ENCODE measurements around the gene CCK.

GRCh38 chr3:42213417-42213816 lies 52.6 kb downstream of the CCK start:
- TF ChIP-seq EZH2 (IDR thresholded peaks at IDR 0.05; ENCODE audit: low read length) (no peak), CTCF (optimal IDR thresholded peaks at IDR 0.05 in 1 of 3, IDR thresholded peaks at IDR 0.05 in 1 of 3, conservative IDR thresholded peaks at IDR 0.05 in 1 of 3; ENCODE audit: extremely low read depth in 1 of 3, insufficient read depth in 2 of 3, low read length in 3 of 3) (no peak)
